Stimulated activated memory B cell treated with anti-CD40 and anti-IgM and Interleukin-4, amounts not matched to agents 10 μg/mL and 1 μg/mL and 100 μg/mL, for 72 hours (primary cell): ENCODE data around the gene CAAP1.
"Not testable (repeated sequence)": the region's sequence is repeated elsewhere in the genome, so short reads cannot be mapped to it uniquely, and the experiment has no call there.

Source experiments
- ATAC-seq: fragments of 150-1000 bp; cut with Tn5 transposase; 2 replicates; pipeline ENCODE4 v1.10.0; 2021
- H3K27ac Mint-ChIP-seq: one replicate; pipeline ENCODE4 v1.8.0; 2022; ENCODE audit warnings: mild to moderate bottlenecking, mixed read lengths
- H3K27me3 Mint-ChIP-seq: one replicate; pipeline ENCODE4 v1.8.0; 2022; ENCODE audit warnings: mixed read lengths
- H3K36me3 Mint-ChIP-seq: one replicate; pipeline ENCODE4 v1.8.0; 2022; ENCODE audit warnings: mixed read lengths
- H3K4me1 Mint-ChIP-seq: one replicate; pipeline ENCODE4 v1.8.0; 2022; ENCODE audit warnings: mixed read lengths
- H3K4me3 Mint-ChIP-seq: one replicate; pipeline ENCODE4 v1.8.0; 2022; ENCODE audit warnings: mild to moderate bottlenecking, moderate library complexity, mixed read lengths
- H3K9me3 Mint-ChIP-seq: one replicate; pipeline ENCODE4 v1.8.0; 2022; ENCODE audit warnings: mixed read lengths

Gene CAAP1

GRCh38 chr9:26880262-26880661 lies 12.3 kb downstream of the CAAP1 start:
- no peaks in the 10 kb centered on the region for H3K4me1 Mint-ChIP-seq

DNA sequence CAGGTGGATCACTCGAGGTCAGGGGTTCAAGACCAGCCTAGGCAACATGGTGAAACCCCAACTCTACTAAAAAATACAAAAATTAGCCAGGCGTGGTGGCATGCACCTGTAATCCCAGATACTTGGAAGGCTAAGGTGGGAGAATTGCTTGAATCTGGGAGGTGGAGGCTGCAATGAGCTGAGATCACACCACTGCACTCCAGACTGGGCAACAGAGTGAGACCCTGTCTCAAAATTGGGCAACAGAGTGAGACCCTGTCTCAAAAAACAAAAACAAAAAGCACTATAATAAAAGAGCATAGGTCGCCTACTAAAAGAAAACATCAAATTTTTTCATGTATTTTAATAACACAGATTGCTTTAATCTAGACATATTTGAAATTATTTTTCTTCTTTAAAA lies 17.4 kb downstream of the CAAP1 start:
- not testable (repeated sequence) for ATAC-seq, H3K4me1 Mint-ChIP-seq, H3K27ac Mint-ChIP-seq, H3K27me3 Mint-ChIP-seq, H3K4me3 Mint-ChIP-seq
- Mint-ChIP-seq H3K36me3 (peaks cover 45% of the 10 kb centered on the region), H3K9me3 (peaks cover 11% of the 10 kb centered on the region)

More at GRCh38 chr9:26880262-26880661, 12.3 kb downstream of the CAAP1 start:
- Mint-ChIP-seq H3K27ac (no peak overlapping the region), H3K9me3 (peaks cover 15% of the 10 kb centered on the region), H3K36me3 (peaks cover 78% of the 10 kb centered on the region), H3K4me3 (no peak overlapping the region), H3K27me3 (no peaks in the 10 kb centered on the region)
- ATAC-seq, result no peak

DNA sequence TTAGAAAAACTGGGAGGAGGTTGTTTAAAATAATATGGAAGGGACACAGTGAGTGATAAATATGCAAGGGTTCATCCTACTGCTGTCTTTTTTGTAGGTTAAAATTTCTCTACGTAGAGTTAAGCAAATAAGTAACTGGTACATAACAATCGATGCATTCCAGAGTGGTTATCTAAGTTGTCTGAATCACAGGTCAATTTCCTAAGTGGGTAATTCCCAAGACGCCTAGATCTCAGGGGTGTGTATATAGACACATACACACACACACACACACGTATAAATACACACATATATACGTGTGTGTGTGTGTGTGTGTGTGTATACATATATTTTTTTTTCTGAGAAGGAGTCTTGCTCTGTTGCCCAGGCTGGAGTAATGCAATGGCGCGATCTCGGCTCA lies 22.3 kb downstream of the CAAP1 start:
- Mint-ChIP-seq H3K27me3 (no peaks in the 10 kb centered on the region), H3K36me3 (peaks cover 12% of the 10 kb centered on the region), H3K4me3 (no peak overlapping the region), H3K9me3 (no peaks in the 10 kb centered on the region), H3K4me1 (no peaks in the 10 kb centered on the region), H3K27ac (no peak overlapping the region)
- no peak for ATAC-seq

- H3K27ac Mint-ChIP-seq, result no peak overlapping the region
- no peaks in the 10 kb centered on the region for H3K27me3 Mint-ChIP-seq
- H3K4me3 Mint-ChIP-seq, result no peak overlapping the region
- no peaks in the 10 kb centered on the region for H3K9me3 Mint-ChIP-seq
- H3K4me1 Mint-ChIP-seq, result no peaks in the 10 kb centered on the region
- ATAC-seq, result no peak
- H3K36me3 Mint-ChIP-seq, result peaks cover 9% of the 10 kb centered on the region
These were observed 29.5 kb downstream of the CAAP1 start for GRCh38 chr9:26863074-26863473.

GRCh38 chr9:26856413-26857032 lies 36.1 kb downstream of the CAAP1 start:
- no peaks in the 10 kb centered on the region for H3K27me3 Mint-ChIP-seq
- H3K9me3 Mint-ChIP-seq, result no peaks in the 10 kb centered on the region
- ATAC-seq, result no peak
- no peaks in the 10 kb centered on the region for H3K4me1 Mint-ChIP-seq
- H3K4me3 Mint-ChIP-seq, result no peak overlapping the region
- H3K27ac Mint-ChIP-seq, result no peak overlapping the region
- peaks cover 40% of the 10 kb centered on the region for H3K36me3 Mint-ChIP-seq

- peaks cover 44% of the 10 kb centered on the region for H3K36me3 Mint-ChIP-seq
- no peak overlapping the region for H3K27ac Mint-ChIP-seq
- no peaks in the 10 kb centered on the region for H3K27me3 Mint-ChIP-seq
- no peaks in the 10 kb centered on the region for H3K9me3 Mint-ChIP-seq
- no peak overlapping the region for H3K4me3 Mint-ChIP-seq
- ATAC-seq, result no peak
- H3K4me1 Mint-ChIP-seq, result no peaks in the 10 kb centered on the region
These were observed 41.6 kb downstream of the CAAP1 start for GRCh38 chr9:26850995-26851394.

- no peak for ATAC-seq
- Mint-ChIP-seq H3K4me1 (no peaks in the 10 kb centered on the region), H3K9me3 (no peaks in the 10 kb centered on the region), H3K4me3 (no peak overlapping the region), H3K27ac (no peak overlapping the region), H3K36me3 (peaks cover 12% of the 10 kb centered on the region), H3K27me3 (no peaks in the 10 kb centered on the region)
These were observed 58.8 kb downstream of the CAAP1 start for GRCh38 chr9:26833792-26834191.

- H3K4me1 Mint-ChIP-seq, H3K9me3 Mint-ChIP-seq, H3K27ac Mint-ChIP-seq, H3K27me3 Mint-ChIP-seq, H3K36me3 Mint-ChIP-seq, H3K4me3 Mint-ChIP-seq, ATAC-seq: not testable (repeated sequence)
These were observed 64.1 kb downstream of the CAAP1 start for GRCh38 chr9:26828391-26828955.

DNA sequence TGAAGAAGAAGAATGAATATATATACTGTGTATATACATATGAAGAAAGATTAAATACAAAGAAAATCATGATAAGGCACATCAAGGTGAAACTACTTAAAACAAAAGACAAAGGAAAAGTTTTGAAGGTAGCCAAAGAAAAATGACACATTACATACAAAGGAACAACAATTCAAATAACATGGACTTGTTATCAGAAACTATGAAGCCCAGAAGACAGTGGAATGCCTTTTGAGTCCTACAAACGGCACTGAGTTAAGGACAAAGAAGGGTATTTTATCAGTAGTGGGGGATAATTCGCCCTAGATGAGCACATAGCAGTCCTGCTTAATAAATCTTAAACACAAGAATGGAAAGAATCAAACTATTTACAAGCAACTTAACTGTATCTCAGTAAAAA lies 77.8 kb downstream of the CAAP1 start:
- Mint-ChIP-seq H3K4me1 (no peaks in the 10 kb centered on the region), H3K36me3 (no peaks in the 10 kb centered on the region), H3K9me3 (peaks cover 4% of the 10 kb centered on the region), H3K27me3 (no peaks in the 10 kb centered on the region), H3K4me3 (no peak overlapping the region), H3K27ac (no peak overlapping the region)
- no peak for ATAC-seq

DNA sequence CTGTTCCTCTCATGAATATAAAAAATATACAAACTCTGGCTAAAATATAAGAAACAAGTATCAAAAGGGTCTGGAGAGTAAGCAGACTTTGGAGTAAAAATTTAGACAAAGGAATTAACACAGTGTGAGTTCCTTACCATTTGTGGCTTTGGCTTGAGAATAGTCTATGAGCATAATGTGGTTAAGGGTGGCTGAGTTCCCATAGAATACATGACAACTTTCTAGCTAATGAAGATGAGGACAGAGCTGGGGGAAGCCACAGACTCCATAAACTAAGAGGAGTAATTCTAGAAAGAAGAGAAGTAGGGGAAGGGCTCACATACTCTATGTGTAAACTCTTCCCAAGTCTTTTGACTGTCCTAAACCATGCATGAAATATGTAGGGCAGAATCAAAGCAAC lies 79.4 kb downstream of the CAAP1 start:
- Mint-ChIP-seq H3K27ac (no peak overlapping the region), H3K4me3 (no peak overlapping the region), H3K27me3 (no peaks in the 10 kb centered on the region), H3K4me1 (no peaks in the 10 kb centered on the region), H3K9me3 (peaks cover 4% of the 10 kb centered on the region), H3K36me3 (no peaks in the 10 kb centered on the region)
- no peak for ATAC-seq

DNA sequence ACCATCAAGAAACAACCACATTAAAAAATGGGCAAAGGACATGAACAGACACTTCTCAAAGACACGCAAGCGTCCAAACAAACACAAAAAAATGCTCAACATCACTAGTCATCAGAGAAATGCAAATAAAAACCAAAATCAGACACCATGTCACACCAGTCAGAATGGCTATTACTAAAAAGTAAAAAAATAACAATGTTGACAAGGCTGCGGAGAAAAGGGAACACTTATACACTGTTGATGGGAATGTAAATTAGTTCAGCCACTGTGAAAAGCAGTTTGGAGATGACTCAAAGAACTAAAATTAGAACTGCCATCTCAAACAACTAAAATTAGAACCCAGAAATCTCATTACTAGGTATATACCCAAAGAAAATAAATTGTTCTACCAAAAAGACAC lies 80.4 kb downstream of the CAAP1 start:
- Mint-ChIP-seq H3K4me3 (no peak overlapping the region), H3K27ac (no peak overlapping the region), H3K27me3 (peaks cover 10% of the 10 kb centered on the region), H3K4me1 (no peaks in the 10 kb centered on the region), H3K36me3 (no peaks in the 10 kb centered on the region), H3K9me3 (peaks cover 4% of the 10 kb centered on the region)
- ATAC-seq, result no peak

DNA sequence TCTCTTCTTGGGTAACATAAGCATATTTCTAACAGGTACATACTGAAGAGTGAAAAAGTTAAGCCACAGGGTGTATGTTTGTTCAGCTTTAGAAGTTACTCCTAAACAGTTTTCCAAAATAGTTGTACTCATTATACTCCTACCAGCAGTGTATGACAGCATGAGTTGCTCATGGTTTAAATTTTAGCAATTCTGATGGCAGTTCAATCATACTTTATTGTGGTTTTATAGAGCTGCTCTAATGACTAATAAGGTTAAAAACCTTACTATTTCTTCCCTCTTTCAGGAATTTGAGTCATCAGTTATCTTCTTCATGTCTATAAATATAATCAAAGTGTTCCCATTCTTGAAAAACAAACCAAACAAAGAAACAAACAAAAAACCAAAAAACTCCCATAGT lies 81.5 kb downstream of the CAAP1 start:
- Mint-ChIP-seq H3K9me3 (peaks cover 4% of the 10 kb centered on the region), H3K4me1 (no peaks in the 10 kb centered on the region), H3K36me3 (no peaks in the 10 kb centered on the region), H3K27me3 (peaks cover 14% of the 10 kb centered on the region), H3K27ac (no peak overlapping the region), H3K4me3 (no peak overlapping the region)
- no peak for ATAC-seq

GRCh38 chr9:26809795-26810194 lies 82.8 kb downstream of the CAAP1 start:
- Mint-ChIP-seq H3K27me3 (peaks cover 14% of the 10 kb centered on the region), H3K4me1 (no peaks in the 10 kb centered on the region), H3K27ac (no peak overlapping the region), H3K9me3 (peaks cover 4% of the 10 kb centered on the region), H3K4me3 (no peak overlapping the region), H3K36me3 (no peaks in the 10 kb centered on the region)
- no peak for ATAC-seq

DNA sequence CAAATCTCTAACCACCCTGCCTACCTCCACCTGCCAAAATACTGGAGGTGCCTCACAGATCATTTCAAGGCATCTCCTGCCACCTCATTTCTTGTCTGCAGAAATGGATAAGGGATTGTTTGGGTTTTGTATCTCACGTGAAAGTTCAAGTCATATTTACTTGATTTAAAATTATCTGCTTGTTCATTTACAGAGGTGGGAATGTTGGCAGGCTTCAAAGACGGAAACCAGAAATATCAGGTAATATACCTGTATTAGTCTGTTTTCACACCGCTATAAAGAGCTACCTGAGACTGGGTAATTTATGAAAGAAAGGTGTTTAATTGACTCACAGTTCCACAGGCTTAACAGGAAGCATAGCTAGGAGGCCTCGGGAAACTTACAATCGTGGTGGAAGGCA lies 85.4 kb downstream of the CAAP1 start:
- Mint-ChIP-seq H3K36me3 (no peaks in the 10 kb centered on the region), H3K9me3 (peaks cover 4% of the 10 kb centered on the region), H3K27ac (no peak overlapping the region), H3K27me3 (peaks cover 14% of the 10 kb centered on the region), H3K4me3 (no peak overlapping the region), H3K4me1 (no peaks in the 10 kb centered on the region)
- no peak for ATAC-seq

DNA sequence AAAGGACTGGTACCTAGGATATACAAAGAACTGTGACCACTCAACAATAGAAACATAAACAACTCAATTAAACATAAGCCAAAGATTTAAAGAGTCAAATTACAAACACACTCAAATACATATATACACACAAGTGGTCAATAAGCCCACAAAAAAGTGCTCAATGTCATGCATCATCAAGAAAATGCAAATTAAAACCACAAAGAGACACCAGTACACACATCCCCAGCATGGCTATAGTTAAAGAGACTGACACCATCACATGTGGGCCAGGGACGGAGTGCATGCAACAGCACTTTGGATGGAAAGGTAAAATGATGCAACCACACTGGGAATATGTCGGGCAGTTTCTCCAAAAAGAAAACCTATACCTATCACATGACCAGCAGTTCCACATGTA lies 89.7 kb downstream of the CAAP1 start:
- Mint-ChIP-seq H3K36me3 (no peaks in the 10 kb centered on the region), H3K27ac (no peak overlapping the region), H3K9me3 (no peaks in the 10 kb centered on the region), H3K27me3 (peaks cover 11% of the 10 kb centered on the region), H3K4me1 (no peaks in the 10 kb centered on the region), H3K4me3 (no peak overlapping the region)
- ATAC-seq, result no peak

- Mint-ChIP-seq H3K4me3 (no peak overlapping the region), H3K27me3 (no peaks in the 10 kb centered on the region), H3K27ac (no peak overlapping the region), H3K9me3 (no peaks in the 10 kb centered on the region), H3K4me1 (no peaks in the 10 kb centered on the region), H3K36me3 (no peaks in the 10 kb centered on the region)
- ATAC-seq, result peak; percentile 8
These were observed 90.8 kb downstream of the CAAP1 start for GRCh38 chr9:26801772-26802171.
